Measurements from ENCODE around the gene RIMKLB. TPM values are rescaled to one million over a fixed set of nuclear protein-coding genes. Genes with fewer than 3 reads are reported as not detected.

RIMKLB gene
- total RNA-seq = 9.1 and 14.3 TPM in 2 replicates

GRCh38 chr12:8697476-8698131 lies at the start of gene RIMKLB:
Gene RIMKLB, plus strand, starts transcription at chr12:8697991. Its CDS starts 15,876 bp downstream, at chr12:8713867.

GRCh38 chr12:8662593-8662992 lies 35.2 kb upstream of the RIMKLB start, which contains the start of gene MFAP5:
Gene MFAP5, minus strand, starts transcription at chr12:8662826. Its CDS starts 722 bp downstream, at chr12:8662104.

GRCh38 chr12:8822298-8822697 lies 124.5 kb downstream of the RIMKLB start, which contains the start of gene A2ML1:
Gene A2ML1, plus strand, starts transcription at chr12:8822621. Its CDS starts 31 bp downstream, at chr12:8822652.

Other genes with a start within 250 kb of the RIMKLB start
- not detected in 2 replicates for gene CLEC6A, start 242.0 kb upstream of the RIMKLB start, total RNA-seq
- not detected in 2 replicates for gene CLEC4D, start 184.5 kb upstream of the RIMKLB start, total RNA-seq
- gene CLEC4E, start 157.1 kb upstream of the RIMKLB start, total RNA-seq = not detected in 2 replicates
- not detected in 2 replicates for gene AICDA, start 85.1 kb upstream of the RIMKLB start, total RNA-seq
- 13.0 and 22.7 TPM in 2 replicates for gene MFAP5, start 35.2 kb upstream of the RIMKLB start, total RNA-seq
- gene A2ML1, start 124.6 kb downstream of the RIMKLB start, total RNA-seq = not detected in 2 replicates
- 6.3 and 15.2 TPM in 2 replicates for gene PHC1, start 216.5 kb downstream of the RIMKLB start, total RNA-seq